ENCODE results near the gene COMP. TPM values are rescaled to one million over a fixed set of nuclear protein-coding genes. Genes with fewer than 3 reads are reported as not detected.
A peak's percentile ranks its signal among the peaks of the same experiment; 100 is the strongest.

COMP gene
- total RNA-seq, 6 donors from 2014 or later: 1.8 to 8.5 (median 4.3) TPM; not detected in 2

DNA sequence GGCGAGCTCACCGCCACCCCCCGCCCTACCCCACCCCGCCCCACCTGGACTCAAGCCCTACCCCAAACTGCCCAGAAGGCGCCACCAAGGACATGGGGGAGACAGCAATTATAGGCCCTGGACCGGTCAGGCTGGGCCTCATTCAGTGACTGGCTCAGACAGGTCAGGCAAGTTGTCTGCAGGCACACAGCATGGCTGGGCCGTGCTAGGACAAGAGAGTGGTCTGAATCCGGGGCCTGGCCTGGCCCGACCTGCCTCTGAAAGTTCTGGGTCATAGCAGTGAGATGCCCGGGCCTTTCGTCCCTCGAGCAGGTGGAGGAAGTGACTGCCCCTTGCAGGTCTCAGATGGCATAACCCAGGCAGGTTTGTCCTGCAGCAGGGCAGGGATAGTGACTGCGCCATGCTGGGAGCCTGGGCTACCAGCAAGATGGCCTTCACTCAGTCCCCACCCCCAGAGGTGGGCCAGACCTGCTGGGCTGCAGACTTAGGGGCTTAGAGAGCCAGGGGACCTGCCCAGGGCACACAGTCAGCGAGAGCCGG is 21.0 kb downstream of the COMP start:
- DNase-seq: peak; percentile 45 to 49

DNA sequence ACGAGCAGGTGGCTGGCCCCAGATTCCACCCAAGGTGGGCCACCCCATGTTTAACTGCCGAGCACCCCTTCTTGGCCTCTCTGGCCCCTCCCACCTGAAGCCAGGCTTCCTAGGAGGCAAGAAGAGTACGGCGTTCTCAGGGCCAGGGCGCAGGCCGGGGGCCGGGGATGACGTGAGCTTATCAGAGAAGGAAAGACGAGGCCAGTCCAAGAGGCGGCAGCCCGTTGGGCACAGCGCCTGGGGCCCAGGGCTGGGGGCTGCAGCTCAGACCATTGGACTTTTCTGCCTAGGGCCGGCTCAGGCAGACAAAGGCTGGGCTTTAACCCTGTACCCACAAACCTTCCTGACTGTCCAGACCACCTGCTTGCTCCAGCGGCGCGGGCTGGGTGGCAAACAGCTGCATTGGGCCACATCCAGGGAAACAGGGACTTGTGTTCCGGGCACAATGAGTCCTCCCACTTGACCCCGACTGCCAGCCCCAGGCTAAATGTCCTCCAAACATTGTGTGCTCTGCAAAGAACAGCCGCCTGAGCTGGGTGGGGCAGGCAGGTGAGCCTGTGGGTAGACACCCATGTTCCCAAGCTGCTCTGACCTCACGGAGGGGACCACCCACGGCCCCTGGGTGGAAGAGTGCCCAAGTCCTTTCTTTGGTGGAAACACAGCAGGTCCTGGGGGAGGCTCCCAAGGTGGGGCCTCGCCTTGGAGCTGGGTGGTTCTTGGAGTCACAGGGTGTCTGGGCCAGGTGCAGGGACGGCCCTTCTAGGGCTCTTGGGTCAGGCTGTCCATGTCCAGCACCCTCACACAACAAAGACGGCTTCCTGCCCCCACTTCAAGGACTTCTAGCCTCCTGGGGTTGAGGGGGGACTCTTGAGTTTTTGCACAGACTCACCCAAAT is 21.9 kb downstream of the COMP start:
- 81 to 86% methylated on average over 12 to 24 of the region's 24 CpGs for WGBS, 2 donors
- no peaks in the 10 kb centered on the region for H3K9me3 ChIP-seq
- no peaks in the 10 kb centered on the region for H3K36me3 ChIP-seq
- H3K27ac ChIP-seq: peak overlapping the region in 3 of 4 donors; percentile 45 to 73 (median 57)
- TF ChIP-seq POLR2AphosphoS5 (IDR thresholded peaks at IDR 0.05) (peak in 1 of 2 donors; percentile 54), EP300 (IDR thresholded peaks at IDR 0.05) (peak in 2 of 4 donors; percentile 62 to 69), POLR2A (IDR thresholded peaks at IDR 0.05) (peak in 1 of 4 donors; percentile 15)
- TF ChIP-seq, protein P1, sequence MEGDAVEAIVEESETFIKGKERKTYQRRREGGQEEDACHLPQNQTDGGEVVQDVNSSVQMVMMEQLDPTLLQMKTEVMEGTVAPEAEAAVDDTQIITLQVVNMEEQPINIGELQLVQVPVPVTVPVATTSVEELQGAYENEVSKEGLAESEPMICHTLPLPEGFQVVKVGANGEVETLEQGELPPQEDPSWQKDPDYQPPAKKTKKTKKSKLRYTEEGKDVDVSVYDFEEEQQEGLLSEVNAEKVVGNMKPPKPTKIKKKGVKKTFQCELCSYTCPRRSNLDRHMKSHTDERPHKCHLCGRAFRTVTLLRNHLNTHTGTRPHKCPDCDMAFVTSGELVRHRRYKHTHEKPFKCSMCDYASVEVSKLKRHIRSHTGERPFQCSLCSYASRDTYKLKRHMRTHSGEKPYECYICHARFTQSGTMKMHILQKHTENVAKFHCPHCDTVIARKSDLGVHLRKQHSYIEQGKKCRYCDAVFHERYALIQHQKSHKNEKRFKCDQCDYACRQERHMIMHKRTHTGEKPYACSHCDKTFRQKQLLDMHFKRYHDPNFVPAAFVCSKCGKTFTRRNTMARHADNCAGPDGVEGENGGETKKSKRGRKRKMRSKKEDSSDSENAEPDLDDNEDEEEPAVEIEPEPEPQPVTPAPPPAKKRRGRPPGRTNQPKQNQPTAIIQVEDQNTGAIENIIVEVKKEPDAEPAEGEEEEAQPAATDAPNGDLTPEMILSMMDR (IDR thresholded peaks at IDR 0.05): no peak
- H3K27me3 ChIP-seq: no peaks in the 10 kb centered on the region
- H3K4me3 ChIP-seq: no peak overlapping the region
- DNase-seq: peak; percentile 87 to 93
- ATAC-seq (ENCODE audit: low FRiP score in 2 of 2): peak; percentile 26 to 74
- peaks cover 0 to 29% (median 10%) of the 10 kb centered on the region in 4 donors for H3K4me1 ChIP-seq

More for the DNA sequence above, 21.0 kb downstream of the COMP start:
- Histone ChIP-seq H3K4me3 (no peak overlapping the region), H3K36me3 (no peaks in the 10 kb centered on the region), H3K27ac (peak overlapping the region in 3 of 4 donors; percentile 24 to 73 (median 45)), H3K9me3 (no peaks in the 10 kb centered on the region), H3K27me3 (no peaks in the 10 kb centered on the region), H3K4me1 (peaks cover 0 to 21% (median 9%) of the 10 kb centered on the region in 4 donors)
- no peak for TF ChIP-seq EP300 (IDR thresholded peaks at IDR 0.05)
- no peak for TF ChIP-seq POLR2AphosphoS5 (IDR thresholded peaks at IDR 0.05)
- no peak for TF ChIP-seq POLR2A (IDR thresholded peaks at IDR 0.05)
- TF ChIP-seq, protein P1 (IDR thresholded peaks at IDR 0.05): peak in 1 of 6 experiments; percentile 21
- WGBS, 2 donors: 93% methylated on average over 6 to 15 of the region's 15 CpGs
- ATAC-seq (ENCODE audit: low FRiP score in 2 of 2): no peak

DNA sequence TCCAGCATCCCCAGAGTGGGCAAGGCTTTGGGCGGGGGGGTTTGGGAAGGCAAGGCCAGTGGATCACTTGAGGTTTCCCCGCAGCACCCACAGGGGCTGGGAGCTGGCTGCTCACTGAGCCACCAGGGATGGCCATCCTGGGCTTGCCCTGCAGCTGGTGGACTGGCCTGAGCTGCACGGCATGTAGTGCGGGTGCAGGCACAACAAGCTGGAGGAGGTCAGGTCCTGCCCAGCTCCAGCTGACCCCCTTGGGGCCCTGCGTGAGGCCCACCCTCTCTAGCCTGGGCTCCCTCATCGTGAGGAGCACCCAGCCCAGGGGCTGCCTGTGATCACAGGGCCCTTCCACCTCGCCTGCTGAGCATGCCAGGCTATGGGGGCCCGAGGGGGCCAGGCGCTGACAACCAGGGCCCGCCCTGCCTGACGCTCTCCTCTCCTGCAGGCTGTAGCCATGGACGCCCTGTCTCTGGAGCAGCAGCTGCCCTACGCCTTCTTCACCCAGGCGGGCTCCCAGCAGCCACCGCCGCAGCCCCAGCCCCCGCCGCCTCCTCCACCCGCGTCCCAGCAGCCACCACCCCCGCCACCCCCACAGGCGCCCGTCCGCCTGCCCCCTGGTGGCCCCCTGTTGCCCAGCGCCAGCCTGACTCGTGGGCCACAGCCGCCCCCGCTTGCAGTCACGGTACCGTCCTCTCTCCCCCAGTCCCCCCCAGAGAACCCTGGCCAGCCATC is 22.9 kb downstream of the COMP start:
- DNase-seq (peak in 1 of 2 donors; percentile 74), ATAC-seq (ENCODE audit: low FRiP score in 2 of 2) (no peak)
- peaks cover 4 to 38% (median 20%) of the 10 kb centered on the region in 4 donors for H3K4me1 ChIP-seq
- H3K4me3 ChIP-seq: no peak overlapping the region
- no peaks in the 10 kb centered on the region for H3K36me3 ChIP-seq
- 86 to 87% methylated on average over 16 to 23 of the region's 30 CpGs for WGBS, 2 donors
- TF ChIP-seq, protein P1 (IDR thresholded peaks at IDR 0.05): no peak
- TF ChIP-seq POLR2A (IDR thresholded peaks at IDR 0.05) (no peak), EP300 (IDR thresholded peaks at IDR 0.05) (no peak), POLR2AphosphoS5 (IDR thresholded peaks at IDR 0.05) (no peak)
- no peaks in the 10 kb centered on the region for H3K9me3 ChIP-seq
- H3K27ac ChIP-seq: peak overlapping the region in 1 of 4 donors; percentile 73
- H3K27me3 ChIP-seq: no peaks in the 10 kb centered on the region

DNA sequence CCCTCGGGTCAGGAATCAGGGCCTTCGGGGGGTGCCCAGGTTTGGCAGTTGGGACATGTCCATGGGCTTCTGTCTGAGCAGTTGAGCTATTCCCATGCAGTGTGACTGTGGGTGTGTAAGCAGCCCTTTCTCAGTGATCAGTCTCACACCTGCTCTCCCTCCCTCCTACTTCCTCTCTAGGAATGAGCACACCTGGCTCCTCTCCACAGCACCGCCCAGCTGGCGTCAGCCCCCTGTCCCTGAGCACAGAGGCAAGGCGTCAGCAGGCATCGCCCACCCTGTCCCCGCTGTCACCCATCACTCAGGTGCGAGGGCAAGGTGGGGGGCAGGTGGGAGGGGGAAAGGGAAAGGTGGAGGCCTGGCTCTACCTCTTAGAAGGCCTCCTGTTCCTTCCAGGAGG is 25.9 kb downstream of the COMP start:
- no peaks in the 10 kb centered on the region for H3K9me3 ChIP-seq
- H3K27me3 ChIP-seq: no peaks in the 10 kb centered on the region
- DNase-seq (peak in 1 of 2 donors; percentile 59), ATAC-seq (ENCODE audit: low FRiP score in 2 of 2) (no peak)
- H3K4me1 ChIP-seq: peaks cover 19 to 56% (median 37%) of the 10 kb centered on the region in 4 donors
- no peak overlapping the region for H3K27ac ChIP-seq
- H3K36me3 ChIP-seq: no peaks in the 10 kb centered on the region
- H3K4me3 ChIP-seq: no peak overlapping the region
- WGBS, 2 donors: 79 to 80% methylated on average over 1 to 8 of the region's 8 CpGs
- TF ChIP-seq POLR2A (IDR thresholded peaks at IDR 0.05): no peak
- TF ChIP-seq POLR2AphosphoS5 (IDR thresholded peaks at IDR 0.05): no peak
- TF ChIP-seq, protein P1 (IDR thresholded peaks at IDR 0.05): no peak
- no peak for TF ChIP-seq EP300 (IDR thresholded peaks at IDR 0.05)
